ENCODE results near the gene SLC8A1. TPM values are rescaled to one million over a fixed set of nuclear protein-coding genes. Genes with fewer than 3 reads are reported as not detected.

The SLC8A1 gene
- total and polyA plus RNA-seq, 2 donors from 2014 or later = 12.9 to 33.9 TPM

DNA sequence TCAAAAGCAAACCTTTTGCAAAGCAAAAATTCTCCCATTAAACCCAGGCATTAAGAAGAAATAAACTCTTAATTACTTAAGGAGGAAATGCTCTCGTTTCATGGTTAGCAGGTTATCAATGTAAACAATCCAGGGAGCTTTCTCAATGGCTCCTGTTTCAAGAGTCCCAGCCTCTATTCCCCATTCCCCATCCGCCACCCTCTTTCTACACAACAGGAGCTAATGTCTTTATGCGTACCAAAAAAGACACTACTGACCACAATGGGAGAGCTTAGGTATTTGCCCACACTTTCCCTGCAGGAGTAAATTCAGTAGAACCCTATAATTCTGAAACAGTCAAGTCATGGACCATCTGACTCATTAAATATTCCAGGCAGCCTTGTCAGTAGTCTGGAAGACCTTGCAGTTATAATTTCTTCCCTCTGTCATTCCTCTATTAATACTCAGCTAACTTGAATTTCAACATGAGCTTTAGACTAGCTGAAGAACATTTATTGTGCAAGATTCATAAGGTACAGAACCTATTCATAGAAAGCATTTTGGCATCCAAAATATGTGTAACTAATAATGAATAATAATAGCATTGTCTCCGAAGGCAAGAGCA, 48.6 kb downstream of the SLC8A1 start:
- FAIRE-seq (no peak), DNase-seq (no peak)
- no peaks in the 10 kb centered on the region for H3K9me3 ChIP-seq (ENCODE audit: control insufficient read depth in 2 of 3, insufficient read depth in 1 of 3, low read length in 3 of 3)
- H3K27ac ChIP-seq (ENCODE audit: low read depth in 2 of 2, low read length in 2 of 2) = no peak overlapping the region
- H3K4me3 ChIP-seq (ENCODE audit: low read length in 3 of 3) = no peak overlapping the region
- TF ChIP-seq, protein P1, sequence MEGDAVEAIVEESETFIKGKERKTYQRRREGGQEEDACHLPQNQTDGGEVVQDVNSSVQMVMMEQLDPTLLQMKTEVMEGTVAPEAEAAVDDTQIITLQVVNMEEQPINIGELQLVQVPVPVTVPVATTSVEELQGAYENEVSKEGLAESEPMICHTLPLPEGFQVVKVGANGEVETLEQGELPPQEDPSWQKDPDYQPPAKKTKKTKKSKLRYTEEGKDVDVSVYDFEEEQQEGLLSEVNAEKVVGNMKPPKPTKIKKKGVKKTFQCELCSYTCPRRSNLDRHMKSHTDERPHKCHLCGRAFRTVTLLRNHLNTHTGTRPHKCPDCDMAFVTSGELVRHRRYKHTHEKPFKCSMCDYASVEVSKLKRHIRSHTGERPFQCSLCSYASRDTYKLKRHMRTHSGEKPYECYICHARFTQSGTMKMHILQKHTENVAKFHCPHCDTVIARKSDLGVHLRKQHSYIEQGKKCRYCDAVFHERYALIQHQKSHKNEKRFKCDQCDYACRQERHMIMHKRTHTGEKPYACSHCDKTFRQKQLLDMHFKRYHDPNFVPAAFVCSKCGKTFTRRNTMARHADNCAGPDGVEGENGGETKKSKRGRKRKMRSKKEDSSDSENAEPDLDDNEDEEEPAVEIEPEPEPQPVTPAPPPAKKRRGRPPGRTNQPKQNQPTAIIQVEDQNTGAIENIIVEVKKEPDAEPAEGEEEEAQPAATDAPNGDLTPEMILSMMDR (IDR thresholded peaks at IDR 0.05; ENCODE audit: borderline replicate concordance, extremely low read depth, insufficient read depth) = no peak
- no peaks in the 10 kb centered on the region for H3K27me3 ChIP-seq (ENCODE audit: control insufficient read depth, insufficient read depth, low read length)
- intact Hi-C loops (cut with DNase I) = no loop called here
- H3K36me3 ChIP-seq (ENCODE audit: control insufficient read depth in 2 of 3, insufficient read depth in 3 of 3, low read length in 3 of 3) = no peaks in the 10 kb centered on the region
- H3K9ac ChIP-seq (ENCODE audit: low read length in 3 of 3) = no peak overlapping the region
- H3K4me1 ChIP-seq (ENCODE audit: control insufficient read depth in 2 of 3, insufficient read depth in 2 of 3, low read depth in 1 of 3, low read length in 3 of 3) = peaks cover 0 to 3% (median 0%) of the 10 kb centered on the region in 3 donors

DNA sequence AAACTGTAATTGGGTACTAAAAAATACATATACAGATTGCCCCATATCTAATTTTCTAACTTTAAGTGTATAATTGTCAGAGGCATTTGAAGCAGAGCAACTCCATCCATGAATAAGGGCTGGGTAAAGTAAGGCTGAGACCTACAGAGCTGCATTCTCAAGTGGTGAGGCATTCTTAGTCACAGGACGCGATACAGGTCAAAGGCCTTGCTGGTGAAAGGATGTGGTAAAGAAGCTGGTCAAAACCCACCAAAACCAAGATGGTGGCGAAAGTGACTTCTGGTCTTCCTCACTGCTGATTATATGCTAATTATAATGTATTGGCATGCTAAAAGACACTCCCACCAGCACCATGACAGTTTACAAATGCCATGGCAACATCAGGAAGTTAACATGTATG, 50.0 kb downstream of the SLC8A1 start:
- Histone ChIP-seq H3K4me1 (ENCODE audit: control insufficient read depth in 2 of 3, insufficient read depth in 2 of 3, low read depth in 1 of 3, low read length in 3 of 3) (peaks cover 0 to 3% (median 0%) of the 10 kb centered on the region in 3 donors), H3K4me3 (ENCODE audit: low read length in 3 of 3) (no peak overlapping the region), H3K9ac (ENCODE audit: low read length in 3 of 3) (no peak overlapping the region), H3K36me3 (ENCODE audit: control insufficient read depth in 2 of 3, insufficient read depth in 3 of 3, low read length in 3 of 3) (no peaks in the 10 kb centered on the region), H3K27me3 (ENCODE audit: control insufficient read depth, insufficient read depth, low read length) (no peaks in the 10 kb centered on the region), H3K27ac (ENCODE audit: low read depth in 2 of 2, low read length in 2 of 2) (no peak overlapping the region), H3K9me3 (ENCODE audit: control insufficient read depth in 2 of 3, insufficient read depth in 1 of 3, low read length in 3 of 3) (no peaks in the 10 kb centered on the region)
- no peak for DNase-seq
- intact Hi-C loops (cut with DNase I) = no loop called here
- no peak for FAIRE-seq
- TF ChIP-seq, protein P1 (IDR thresholded peaks at IDR 0.05; ENCODE audit: borderline replicate concordance, extremely low read depth, insufficient read depth) = no peak

DNA sequence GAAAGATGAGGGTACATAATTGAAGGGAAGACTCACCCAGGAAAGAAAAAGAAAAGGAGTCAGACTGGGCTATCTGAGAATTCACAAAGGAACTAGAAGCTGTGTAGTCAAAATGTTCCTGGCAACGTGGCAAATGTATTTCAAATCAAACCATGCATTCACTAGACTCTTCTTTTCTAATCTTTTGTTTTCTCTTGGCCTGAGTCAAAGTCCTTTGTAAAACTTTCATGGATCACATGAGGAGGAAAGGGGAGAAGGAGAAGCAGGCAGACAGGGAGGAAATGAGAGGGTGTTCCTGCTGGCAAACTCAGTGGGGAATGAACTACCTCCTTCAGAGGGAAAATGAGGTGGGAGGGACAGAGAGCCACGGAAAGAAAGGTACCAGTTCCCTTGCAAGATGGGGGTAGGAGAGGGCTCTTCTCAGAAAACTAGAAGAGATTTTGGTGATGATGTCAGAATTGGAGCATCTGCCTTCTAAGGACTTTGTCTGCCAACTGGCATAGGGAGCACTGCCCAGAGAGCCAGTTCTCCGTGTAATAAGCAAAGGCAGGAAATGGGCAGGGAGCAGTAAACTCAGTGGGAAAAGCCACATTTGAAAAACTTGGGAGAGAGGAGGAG, 51.4 kb downstream of the SLC8A1 start:
- H3K27me3 ChIP-seq (ENCODE audit: control insufficient read depth, insufficient read depth, low read length) = no peaks in the 10 kb centered on the region
- peaks cover 0 to 3% (median 0%) of the 10 kb centered on the region in 3 donors for H3K4me1 ChIP-seq (ENCODE audit: control insufficient read depth in 2 of 3, insufficient read depth in 2 of 3, low read depth in 1 of 3, low read length in 3 of 3)
- intact Hi-C loops (cut with DNase I) = no loop called here
- TF ChIP-seq, protein P1 (IDR thresholded peaks at IDR 0.05; ENCODE audit: borderline replicate concordance, extremely low read depth, insufficient read depth) = no peak
- no peaks in the 10 kb centered on the region for H3K36me3 ChIP-seq (ENCODE audit: control insufficient read depth in 2 of 3, insufficient read depth in 3 of 3, low read length in 3 of 3)
- no peak overlapping the region for H3K9ac ChIP-seq (ENCODE audit: low read length in 3 of 3)
- H3K9me3 ChIP-seq (ENCODE audit: control insufficient read depth in 2 of 3, insufficient read depth in 1 of 3, low read length in 3 of 3) = no peaks in the 10 kb centered on the region
- H3K4me3 ChIP-seq (ENCODE audit: low read length in 3 of 3) = no peak overlapping the region
- FAIRE-seq (no peak), DNase-seq (no peak)
- H3K27ac ChIP-seq (ENCODE audit: low read depth in 2 of 2, low read length in 2 of 2) = no peak overlapping the region

All from kidney (tissue), 14 donors.